Activated CD4-positive, CD25-positive, alpha-beta regulatory T cell treated with anti-CD3 and anti-CD28 coated beads, Interleukin-2, amount 50 U/mL, for 24 hours (primary cell): ENCODE measurements around the gene TSHZ2.
"Not testable (repeated sequence)": the region's sequence is repeated elsewhere in the genome, so short reads cannot be mapped to it uniquely, and the experiment has no call there.

Experiments used
- ATAC-seq, 2 donors: fragments of 150-1000 bp; cut with Tn5 transposase; one replicate each; pipeline ENCODE4 v1.10.0; 2021; ENCODE audit warnings: mild to moderate bottlenecking in 1 of 2, moderate library complexity in 1 of 2

Gene TSHZ2

DNA sequence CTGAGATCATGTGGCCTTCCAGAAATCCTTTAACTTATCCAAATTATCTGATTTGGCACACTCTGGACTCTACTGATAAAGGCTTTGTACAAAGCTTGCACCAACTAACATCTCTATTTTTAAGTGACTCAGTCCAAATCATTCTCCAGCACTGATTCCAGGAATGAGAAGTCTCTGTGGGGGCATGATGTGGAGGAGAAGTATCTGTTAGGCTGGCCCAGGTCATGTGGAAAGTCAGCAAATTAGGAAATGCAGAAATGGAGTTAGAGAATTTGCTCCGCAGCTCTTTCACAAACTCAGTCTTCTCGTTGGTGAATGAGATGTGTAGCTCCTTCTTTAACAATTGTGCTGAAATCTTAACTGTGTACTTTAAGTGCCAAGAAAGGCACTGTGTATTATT, 455.8 kb downstream of the TSHZ2 start:
- ATAC-seq = no peak

DNA sequence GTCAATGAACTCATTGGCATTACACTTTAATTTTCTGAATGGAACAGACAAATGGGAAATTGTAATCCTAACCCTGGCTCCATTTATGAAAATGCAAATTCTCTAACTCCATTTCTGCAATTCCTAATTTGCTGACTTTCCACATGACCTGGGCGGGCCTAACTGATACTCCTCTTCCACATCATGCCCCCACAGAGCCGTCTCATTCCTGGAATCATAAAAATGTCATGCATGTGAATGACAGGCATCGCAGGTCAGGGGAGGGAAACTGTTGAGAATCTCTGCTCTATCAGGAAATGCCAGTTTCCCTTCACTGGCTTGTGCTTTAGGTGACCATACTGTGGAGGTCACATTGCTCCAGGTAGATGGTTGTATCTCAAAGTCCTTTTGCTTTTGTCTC, 456.4 kb downstream of the TSHZ2 start:
- no peak for ATAC-seq

DNA sequence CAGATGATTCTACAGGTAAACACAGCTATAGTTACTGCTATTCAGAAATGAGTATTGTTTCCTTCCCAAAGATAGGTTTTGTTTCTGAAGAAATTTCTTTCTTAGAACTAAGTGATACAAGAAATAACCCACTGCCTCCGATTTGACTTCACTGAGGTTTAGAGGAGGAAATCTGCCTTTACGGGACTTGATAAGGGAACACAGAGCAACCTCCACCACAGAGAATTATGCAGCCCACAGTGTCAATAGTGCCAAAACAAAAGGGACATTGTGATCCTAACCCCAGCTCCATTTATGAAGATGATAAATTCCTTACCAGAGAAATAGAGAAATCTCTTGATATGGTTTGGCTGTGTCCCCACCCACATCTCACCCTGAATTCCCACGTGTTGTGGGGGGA, 456.8 kb downstream of the TSHZ2 start:
- ATAC-seq = no peak

DNA sequence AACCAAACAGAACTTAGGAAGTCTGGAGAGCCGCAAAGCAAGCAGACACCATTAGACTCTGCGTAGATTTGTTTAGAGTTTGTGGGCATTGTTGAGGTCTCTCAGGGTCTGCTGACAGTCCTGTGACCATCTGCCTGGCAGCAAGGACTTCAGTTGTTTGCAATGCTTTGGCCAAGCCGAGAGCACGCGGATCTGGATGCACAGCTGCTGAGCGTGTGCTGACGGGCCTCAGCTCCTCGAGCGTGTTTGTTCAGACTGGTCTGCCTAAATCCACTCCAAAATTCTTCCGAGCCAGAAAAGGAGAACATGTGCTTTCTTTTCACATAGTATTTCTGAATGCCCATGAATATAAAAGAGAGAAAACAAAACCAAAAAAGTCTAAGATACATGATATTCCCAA, 462.5 kb downstream of the TSHZ2 start:
- no peak for ATAC-seq

GRCh38 chr20:53436927-53437326, 464.8 kb downstream of the TSHZ2 start:
- ATAC-seq = not testable (repeated sequence)

DNA sequence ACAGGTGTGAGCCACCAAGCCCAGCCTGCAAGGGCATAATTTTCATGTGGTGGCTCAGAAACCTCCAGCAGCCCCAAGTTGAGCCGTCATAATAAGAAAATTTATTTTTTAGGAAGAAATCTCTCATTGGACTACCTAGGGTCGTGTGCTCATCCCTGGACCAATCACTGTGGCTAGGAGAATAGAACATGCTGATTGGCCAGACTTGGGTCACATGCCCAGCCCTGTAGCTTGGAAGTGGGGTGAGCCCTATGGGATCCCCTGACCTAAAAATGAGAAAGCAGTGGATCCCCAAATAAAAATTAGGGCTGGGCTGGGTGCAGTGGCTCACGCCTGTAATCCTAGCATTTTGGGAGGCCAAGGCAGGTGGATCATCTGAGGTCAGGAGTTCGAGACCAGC, 466.2 kb downstream of the TSHZ2 start:
- no peak for ATAC-seq

DNA sequence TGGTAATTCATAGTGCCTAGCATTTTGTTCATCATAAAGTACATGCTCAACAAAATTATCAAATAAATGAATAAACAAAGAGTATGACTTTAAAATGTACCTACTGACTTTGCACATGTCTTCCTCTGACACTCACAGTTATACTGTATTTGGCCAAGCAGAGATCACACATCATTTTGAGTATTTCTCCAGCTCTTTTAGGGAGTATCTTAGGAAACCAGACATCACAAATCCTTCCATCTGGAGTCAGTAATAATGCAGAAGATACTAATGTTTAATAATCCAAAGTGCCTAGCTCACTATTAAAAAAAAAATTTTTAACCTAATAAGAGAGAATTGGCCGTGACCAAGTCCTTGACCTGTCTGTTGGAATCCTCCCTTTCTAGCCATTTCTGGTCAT, 466.9 kb downstream of the TSHZ2 start:
- ATAC-seq = no peak

- ATAC-seq = no peak
Observed at GRCh38 chr20:53439616-53440015, 467.5 kb downstream of the TSHZ2 start.

GRCh38 chr20:53444401-53445149, 472.4 kb downstream of the TSHZ2 start:
- no peak for ATAC-seq

- ATAC-seq = no peak
Observed at GRCh38 chr20:53445321-53445731, 473.2 kb downstream of the TSHZ2 start.

GRCh38 chr20:53445932-53446331, 473.8 kb downstream of the TSHZ2 start:
- ATAC-seq = no peak

DNA sequence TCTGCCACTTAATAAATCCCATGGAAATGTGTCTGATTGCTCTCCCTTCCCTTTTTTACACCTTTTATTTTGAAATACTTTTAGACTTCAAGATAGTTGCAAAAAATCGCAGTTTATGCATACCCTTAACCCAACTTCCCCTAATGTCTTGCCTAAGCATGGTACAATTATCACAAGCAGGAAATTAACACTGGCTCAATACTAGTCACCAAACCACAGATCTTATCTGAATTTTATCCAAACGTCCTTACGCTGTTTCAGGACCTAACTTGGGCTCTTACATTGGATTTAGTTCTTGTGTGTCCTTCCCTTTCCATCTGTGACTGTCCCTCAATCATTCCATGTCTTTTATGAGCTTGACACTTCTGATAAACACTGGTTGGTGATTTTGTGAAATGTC, 475.2 kb downstream of the TSHZ2 start:
- ATAC-seq = no peak

DNA sequence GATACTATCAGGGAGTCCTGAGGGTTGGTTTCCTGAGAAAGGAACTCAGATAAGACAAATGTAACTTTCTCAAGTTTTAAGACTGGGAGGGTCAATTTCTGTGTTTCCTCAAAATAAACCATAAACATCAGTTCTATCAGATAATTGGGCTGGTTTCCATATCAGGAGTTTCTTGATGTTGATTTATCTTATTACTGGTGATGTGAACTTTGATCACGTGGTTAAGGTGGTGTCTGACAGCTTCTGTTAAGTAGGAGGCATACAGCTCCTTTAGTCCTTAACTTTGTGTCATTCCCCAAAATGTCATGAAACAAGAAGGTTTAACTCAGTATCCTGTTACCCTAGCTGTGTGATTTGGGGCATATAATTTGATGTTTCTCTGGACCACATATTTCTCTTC, 476.3 kb downstream of the TSHZ2 start:
- ATAC-seq = no peak

GRCh38 chr20:53448875-53449274, 476.7 kb downstream of the TSHZ2 start:
- peak in 1 of 2 donors; percentile 20 for ATAC-seq

DNA sequence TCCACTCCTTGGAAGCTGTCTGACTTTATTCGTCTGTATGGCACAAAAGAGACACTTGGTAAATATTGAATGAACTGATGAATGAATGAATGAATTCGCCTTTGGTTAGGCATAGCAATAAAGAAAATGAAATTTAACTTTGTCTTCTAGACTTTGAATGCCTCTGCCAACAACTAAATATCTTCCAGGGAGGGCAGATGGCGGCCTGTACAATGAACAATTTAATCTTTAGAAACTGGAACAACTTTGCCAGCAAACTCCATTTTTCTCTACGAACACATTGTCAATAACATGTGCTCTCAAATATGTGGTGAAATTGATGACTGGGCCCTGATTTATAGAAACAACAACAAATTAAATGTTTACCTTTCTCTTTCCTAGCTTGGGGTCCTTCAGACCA, 480.9 kb downstream of the TSHZ2 start:
- ATAC-seq = no peak

DNA sequence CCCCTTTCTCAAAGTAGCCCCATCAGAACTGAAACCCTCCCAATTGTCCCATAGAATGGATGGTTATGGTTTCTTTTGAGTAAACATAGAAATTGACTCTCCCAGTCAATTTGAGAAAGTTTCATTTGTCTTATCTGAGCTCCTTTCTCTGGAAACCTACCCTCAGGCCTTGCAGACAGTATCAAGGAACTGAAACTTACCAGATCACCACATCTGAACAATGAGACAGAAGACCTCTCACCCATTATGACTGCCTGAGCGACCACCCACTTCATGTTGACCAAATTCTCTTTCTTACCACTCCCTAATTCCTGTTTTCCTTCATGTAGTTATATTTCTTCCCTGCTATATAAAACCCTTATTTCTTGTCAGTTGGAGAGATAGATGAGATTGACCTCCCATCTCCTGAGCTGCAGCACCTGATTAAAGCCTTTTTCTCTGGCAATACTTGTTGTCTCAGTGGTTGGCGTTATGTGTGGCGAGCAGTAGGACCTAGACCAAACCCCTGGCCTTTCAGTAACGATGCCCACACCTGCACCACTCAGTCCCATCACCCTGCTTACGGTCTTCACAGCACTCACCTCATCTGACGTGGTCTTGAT, 482.6 kb downstream of the TSHZ2 start:
- ATAC-seq = no peak

DNA sequence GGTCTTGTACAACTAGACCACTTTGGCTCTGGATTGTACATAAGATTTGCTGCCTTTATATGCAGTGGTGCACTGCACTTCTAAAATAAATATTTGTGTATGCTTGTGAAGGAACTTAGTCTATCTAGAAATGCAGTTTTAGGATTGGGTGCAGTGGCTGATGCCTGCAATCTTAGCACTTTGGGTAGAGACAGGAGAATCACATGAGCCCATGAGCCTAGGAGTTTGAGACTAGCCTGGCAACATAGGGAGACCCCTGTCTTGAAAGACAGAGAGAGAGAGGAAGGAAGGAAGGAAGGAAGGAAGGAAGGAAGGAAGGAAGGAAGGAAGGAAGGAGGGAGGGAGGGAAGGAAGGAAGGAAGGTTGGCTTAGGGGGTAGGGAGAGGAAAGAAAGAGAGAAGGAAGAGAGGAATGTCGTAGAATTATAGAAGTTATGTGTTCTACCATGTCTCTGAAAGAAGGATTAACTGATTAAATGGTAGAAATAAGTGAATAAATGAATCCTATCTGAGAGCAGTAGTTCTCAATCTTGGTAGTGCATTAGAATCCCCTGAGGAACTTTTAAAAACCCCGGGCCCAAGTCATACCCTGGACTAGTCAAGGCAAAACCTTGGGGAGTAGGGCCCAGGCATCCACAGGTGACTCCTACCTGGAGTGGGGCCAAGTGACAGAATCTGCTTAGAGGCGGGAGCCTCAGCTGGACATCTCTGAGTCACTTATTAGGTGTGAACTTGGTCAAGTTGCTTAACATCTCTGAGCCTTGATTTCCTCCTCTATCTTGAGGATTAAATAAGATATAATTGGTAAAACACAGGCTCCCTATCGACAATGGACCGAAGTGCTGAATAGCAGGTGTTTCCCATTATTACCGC, 491.2 kb downstream of the TSHZ2 start:
- no peak for ATAC-seq

- ATAC-seq = no peak
Observed at GRCh38 chr20:53466279-53466678, 494.1 kb downstream of the TSHZ2 start.

DNA sequence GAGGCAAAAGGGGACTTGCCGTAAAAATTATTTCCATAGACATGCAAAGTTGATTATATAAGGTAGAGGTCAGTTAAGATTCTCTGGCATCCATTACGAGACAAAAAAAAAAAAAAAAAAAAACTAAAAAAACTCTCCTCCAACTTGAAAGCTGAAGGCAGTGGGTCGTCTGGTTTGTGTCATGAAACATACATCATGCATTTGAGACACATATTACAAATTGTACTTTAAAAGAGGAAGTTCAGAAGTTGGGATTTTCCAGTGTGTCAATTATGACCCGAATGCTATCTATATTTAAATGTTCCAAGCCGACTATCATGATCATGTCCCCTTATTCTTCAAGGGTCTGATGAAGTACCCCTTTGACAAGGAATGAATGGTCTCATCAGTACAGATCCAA, 496.4 kb downstream of the TSHZ2 start:
- ATAC-seq = no peak

DNA sequence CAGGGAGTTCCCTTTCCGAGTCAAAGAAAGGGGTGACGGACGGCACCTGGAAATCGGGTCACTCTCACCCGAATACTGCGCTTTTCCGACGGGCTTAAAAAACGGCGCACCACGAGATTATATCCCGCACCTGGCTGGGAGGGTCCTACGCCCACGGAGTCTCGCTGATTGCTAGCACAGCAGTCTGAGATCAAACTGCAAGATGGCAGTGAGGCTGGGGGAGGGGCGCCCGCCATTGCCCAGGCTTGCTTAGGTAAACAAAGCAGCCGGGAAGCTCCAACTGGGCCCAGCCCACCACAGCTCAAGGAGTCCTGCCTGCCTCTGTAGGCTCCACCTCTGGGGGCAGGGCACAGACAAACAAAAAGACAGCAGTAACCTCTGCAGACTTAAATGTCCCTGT, 500.7 kb downstream of the TSHZ2 start:
- ATAC-seq = not testable (repeated sequence)

- ATAC-seq = no peak
Observed at GRCh38 chr20:53480913-53481312, 508.8 kb downstream of the TSHZ2 start.

GRCh38 chr20:53487461-53488200, 515.5 kb downstream of the TSHZ2 start:
- no peak for ATAC-seq

DNA sequence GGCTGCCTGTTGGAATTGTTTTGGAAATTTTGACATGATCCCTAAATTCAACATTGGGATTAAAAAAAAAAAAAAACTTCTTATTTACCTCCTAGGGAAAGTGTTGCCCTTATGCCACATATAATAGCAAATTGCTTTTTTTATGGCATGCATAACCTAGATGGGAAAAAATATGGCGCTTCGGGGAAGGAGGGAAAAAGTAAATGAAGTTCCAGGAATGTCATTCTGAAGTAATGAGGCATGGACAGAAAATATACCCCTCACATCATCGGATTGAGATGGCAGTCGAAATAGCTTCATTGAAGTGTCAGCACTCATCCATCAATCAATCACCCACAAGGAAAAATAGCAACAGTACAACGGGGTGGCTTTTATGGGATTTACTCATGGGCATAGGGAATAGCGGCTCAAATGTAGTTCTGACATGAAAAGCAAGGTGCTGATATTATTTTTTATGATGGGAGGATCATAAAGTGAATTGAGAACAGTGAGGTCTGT, 516.7 kb downstream of the TSHZ2 start:
- no peak for ATAC-seq
